ENCODE results near the gene HOXA5. TPM values are rescaled to one million over a fixed set of nuclear protein-coding genes. Genes with fewer than 3 reads are reported as not detected.
A peak's percentile ranks its signal among the peaks of the same experiment; 100 is the strongest.

HOXA5 gene
- total RNA-seq, 5 donors from 2014 or later (not counting 1 experiment from before 2014, with no cell fraction given), result 0.18 to 0.32 TPM; not detected in 3

DNA sequence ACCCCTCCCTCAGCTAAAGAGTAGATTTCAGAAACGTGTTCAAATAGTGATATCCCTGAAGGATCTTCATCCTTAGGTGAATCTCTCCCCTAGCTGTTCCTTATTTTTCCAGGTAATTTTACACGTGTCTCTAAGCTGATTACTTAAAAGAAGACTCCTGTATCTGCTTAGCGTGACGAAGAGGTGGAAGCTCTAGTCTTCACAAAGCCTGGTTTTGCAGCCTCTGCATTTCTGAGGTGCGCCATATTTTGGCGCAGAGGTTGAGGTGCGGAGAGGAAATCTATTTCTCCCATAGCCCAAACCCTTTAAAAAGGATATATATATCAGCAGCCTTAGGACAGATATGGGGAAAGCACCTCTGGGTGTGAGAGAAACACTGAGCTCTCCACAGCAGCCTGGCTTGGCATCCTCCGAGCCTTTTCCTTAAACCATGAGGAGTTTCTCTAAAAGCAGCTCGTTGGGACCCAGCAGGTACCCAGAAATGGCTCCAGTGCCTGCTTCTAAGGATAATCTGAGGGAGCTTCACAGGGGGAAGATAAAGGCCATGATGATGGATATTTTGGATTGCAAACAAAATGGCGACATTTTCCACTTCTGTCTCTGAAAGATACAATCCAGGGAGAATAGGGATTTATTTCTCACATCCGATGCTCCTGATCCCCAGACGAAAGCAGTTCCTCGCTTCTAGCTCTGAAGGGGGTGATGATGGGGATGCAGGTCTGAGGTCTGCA, 38.0 kb downstream of the HOXA5 start:
- 67% methylated on average over 5 of the region's 13 CpGs for WGBS (ENCODE audit: insufficient coverage)
- Mint-ChIP-seq H3K36me3 (peaks cover 7% of the 10 kb centered on the region), H3K4me3 (no peak overlapping the region), H3K9me3 (no peaks in the 10 kb centered on the region), H3K4me1 (peaks cover 17 to 20% (median 18%) of the 10 kb centered on the region in 3 donors), H3K27me3 (peaks cover 39 to 58% of the 10 kb centered on the region in 2 donors), H3K27ac (no peak overlapping the region)
- ATAC-seq (replicated peaks in 1 of 4) (no peak), DNase-seq (no peak)
- Histone ChIP-seq H3K27ac (ENCODE audit: low read length) (no peak overlapping the region), H3K4me1 (ENCODE audit: control insufficient read depth in 1 of 2, extremely low read depth in 1 of 2, insufficient read depth in 2 of 2, low read length in 2 of 2) (peaks cover 0 to 11% of the 10 kb centered on the region in 2 experiments), H3K9me3 (no peaks in the 10 kb centered on the region), H3K27me3 (replicated peaks in 1 of 2; ENCODE audit: control insufficient read depth in 2 of 2, extremely low read depth in 1 of 2, insufficient read depth in 2 of 2, low read length in 1 of 2) (peaks cover 5 to 51% of the 10 kb centered on the region in 2 experiments), H3K4me3 (ENCODE audit: control insufficient read depth in 1 of 2, extremely low read depth in 1 of 2, low read length in 1 of 2) (no peak overlapping the region), H3K36me3 (ENCODE audit: control insufficient read depth in 2 of 2, extremely low read depth in 1 of 2, insufficient read depth in 1 of 2, low read length in 1 of 2) (no peaks in the 10 kb centered on the region)
- ChIA-PET POLR2A (no interaction called here), CTCF (no interaction called here)

DNA sequence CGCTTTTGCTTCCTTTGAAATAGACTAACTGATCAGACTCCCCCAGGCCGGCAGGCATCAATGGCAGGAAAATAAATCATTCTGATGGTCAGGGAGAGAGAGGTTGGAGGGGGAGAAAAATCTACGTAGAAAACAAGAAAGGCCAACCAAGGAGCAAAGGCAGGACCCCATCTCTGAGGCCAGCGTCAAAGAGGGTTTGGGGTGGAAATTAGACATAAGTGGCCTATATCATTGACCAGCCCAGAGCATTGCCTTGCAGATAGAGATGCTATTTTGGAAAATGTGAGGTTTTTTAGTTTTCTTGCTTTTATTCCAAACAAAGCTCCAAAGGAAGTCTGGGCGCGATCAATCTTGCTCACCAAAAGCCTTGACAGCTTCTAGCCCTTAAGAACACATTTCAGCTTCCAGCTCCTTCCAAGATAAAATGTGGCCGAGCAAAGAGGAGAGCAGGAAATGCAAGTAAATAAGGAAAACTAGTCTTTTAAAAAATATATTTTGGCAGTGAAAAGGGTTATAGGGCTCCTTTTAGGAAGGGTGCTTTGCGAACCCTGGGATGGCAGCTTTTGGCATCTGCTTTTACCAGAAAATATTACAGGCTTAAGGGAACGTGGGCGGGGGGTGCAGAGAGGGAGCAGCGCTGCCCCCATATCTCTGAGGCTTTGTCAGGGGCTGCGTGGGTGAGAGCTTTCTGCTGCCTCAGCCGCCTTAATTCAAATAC, 39.0 kb downstream of the HOXA5 start:
- H3K9me3 Mint-ChIP-seq, result no peaks in the 10 kb centered on the region
- peaks cover 5 to 51% of the 10 kb centered on the region in 2 experiments for H3K27me3 ChIP-seq (replicated peaks in 1 of 2; ENCODE audit: control insufficient read depth in 2 of 2, extremely low read depth in 1 of 2, insufficient read depth in 2 of 2, low read length in 1 of 2)
- no peaks in the 10 kb centered on the region for H3K36me3 ChIP-seq (ENCODE audit: control insufficient read depth in 2 of 2, extremely low read depth in 1 of 2, insufficient read depth in 1 of 2, low read length in 1 of 2)
- ATAC-seq (replicated peaks in 1 of 4) (no peak), DNase-seq (no peak)
- peaks cover 17 to 20% (median 18%) of the 10 kb centered on the region in 3 donors for H3K4me1 Mint-ChIP-seq
- peaks cover 15% of the 10 kb centered on the region for H3K36me3 Mint-ChIP-seq
- ChIA-PET POLR2A (no interaction called here), CTCF (no interaction called here)
- no peak overlapping the region for H3K27ac ChIP-seq (ENCODE audit: low read length)
- peaks cover 43 to 67% of the 10 kb centered on the region in 2 donors for H3K27me3 Mint-ChIP-seq
- H3K4me3 Mint-ChIP-seq, result no peak overlapping the region
- H3K4me3 ChIP-seq (ENCODE audit: control insufficient read depth in 1 of 2, extremely low read depth in 1 of 2, low read length in 1 of 2), result no peak overlapping the region
- peak overlapping the region in 1 of 2 donors; percentile 55 for H3K27ac Mint-ChIP-seq
- WGBS (ENCODE audit: insufficient coverage), result 83% methylated on average over 2 of the region's 13 CpGs
- peaks cover 0 to 11% of the 10 kb centered on the region in 2 experiments for H3K4me1 ChIP-seq (ENCODE audit: control insufficient read depth in 1 of 2, extremely low read depth in 1 of 2, insufficient read depth in 2 of 2, low read length in 2 of 2)
- no peaks in the 10 kb centered on the region for H3K9me3 ChIP-seq

DNA sequence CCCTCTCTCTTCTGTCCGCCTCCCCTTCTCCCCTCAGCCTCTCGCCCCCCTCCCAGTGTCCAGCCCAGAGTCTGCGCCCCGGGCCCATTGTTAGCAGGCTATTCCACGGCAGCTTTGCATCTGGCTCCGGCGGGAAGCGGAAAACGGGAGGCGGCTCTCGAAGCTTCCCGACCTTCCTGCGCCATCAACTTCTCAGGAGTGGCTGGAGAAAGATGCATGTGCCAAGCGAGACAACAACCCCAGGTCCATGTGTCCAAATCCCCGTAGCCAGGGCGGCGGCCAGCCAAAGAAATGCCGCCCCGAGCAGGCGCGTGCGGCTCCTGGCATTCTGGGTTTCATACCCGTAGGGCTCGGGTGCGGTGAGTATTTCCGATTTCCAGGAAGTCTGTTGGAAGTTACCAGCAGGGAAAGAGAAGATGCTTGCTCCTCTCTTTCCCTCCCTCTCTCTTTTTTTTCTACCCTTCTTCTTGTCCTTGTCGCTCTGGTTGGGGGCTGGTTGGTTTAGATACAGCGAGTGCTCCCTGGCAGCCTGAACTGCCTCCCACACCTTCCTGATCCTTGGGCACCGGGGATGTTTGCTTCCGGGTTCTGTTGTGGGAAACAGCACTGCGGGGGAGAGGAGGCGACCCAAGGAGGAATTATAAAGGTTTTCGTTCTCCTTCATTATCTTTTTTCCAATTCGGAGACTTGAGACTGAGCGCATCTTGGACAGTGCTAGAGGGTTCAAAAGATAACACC, 39.8 kb downstream of the HOXA5 start:
- Mint-ChIP-seq H3K36me3 (peaks cover 22% of the 10 kb centered on the region), H3K27ac (peak overlapping the region in 1 of 2 donors; percentile 55), H3K4me3 (peak overlapping the region in 1 of 3 donors; percentile 6), H3K4me1 (peaks cover 22 to 25% (median 23%) of the 10 kb centered on the region in 3 donors), H3K9me3 (no peaks in the 10 kb centered on the region), H3K27me3 (peaks cover 51 to 75% of the 10 kb centered on the region in 2 donors)
- ChIA-PET POLR2A (no interaction called here), CTCF (no interaction called here)
- Histone ChIP-seq H3K9me3 (no peaks in the 10 kb centered on the region), H3K36me3 (ENCODE audit: control insufficient read depth in 2 of 2, extremely low read depth in 1 of 2, insufficient read depth in 1 of 2, low read length in 1 of 2) (no peaks in the 10 kb centered on the region), H3K27me3 (replicated peaks in 1 of 2; ENCODE audit: control insufficient read depth in 2 of 2, extremely low read depth in 1 of 2, insufficient read depth in 2 of 2, low read length in 1 of 2) (peaks cover 5 to 56% of the 10 kb centered on the region in 2 experiments), H3K27ac (ENCODE audit: low read length) (no peak overlapping the region), H3K4me3 (ENCODE audit: control insufficient read depth in 1 of 2, extremely low read depth in 1 of 2, low read length in 1 of 2) (no peak overlapping the region), H3K4me1 (ENCODE audit: control insufficient read depth in 1 of 2, extremely low read depth in 1 of 2, insufficient read depth in 2 of 2, low read length in 2 of 2) (peaks cover 0 to 16% of the 10 kb centered on the region in 2 experiments)
- ATAC-seq (replicated peaks in 1 of 4) (no peak), DNase-seq (no peak)
- 55% methylated on average over 23 of the region's 35 CpGs for WGBS (ENCODE audit: insufficient coverage)

GRCh38 chr7:27102581-27103442, 40.7 kb downstream of the HOXA5 start, which contains the start of gene HOXA2:
Gene HOXA2 (minus strand): TSS chr7:27102683. CDS start chr7:27102500, 183 bp downstream.
- H3K4me3 Mint-ChIP-seq, result peak within 1 kb of the TSS in 1 of 3 donors; percentile 67
- H3K36me3 Mint-ChIP-seq, result peaks cover 22% of the 10 kb centered on the region
- ATAC-seq (replicated peaks in 1 of 4) (peak in 1 of 4 experiments; percentile 20), DNase-seq (no peak)
- POLR2A ChIA-PET, result no interaction called here
- H3K27me3 Mint-ChIP-seq, result peaks cover 53 to 82% of the 10 kb centered on the region in 2 donors
- Histone ChIP-seq H3K4me1 (ENCODE audit: control insufficient read depth in 1 of 2, extremely low read depth in 1 of 2, insufficient read depth in 2 of 2, low read length in 2 of 2) (peaks cover 0 to 24% of the 10 kb centered on the region in 2 experiments), H3K27me3 (replicated peaks in 1 of 2; ENCODE audit: control insufficient read depth in 2 of 2, extremely low read depth in 1 of 2, insufficient read depth in 2 of 2, low read length in 1 of 2) (peaks cover 5 to 64% of the 10 kb centered on the region in 2 experiments), H3K36me3 (ENCODE audit: control insufficient read depth in 2 of 2, extremely low read depth in 1 of 2, insufficient read depth in 1 of 2, low read length in 1 of 2) (no peaks in the 10 kb centered on the region), H3K4me3 (ENCODE audit: control insufficient read depth in 1 of 2, extremely low read depth in 1 of 2, low read length in 1 of 2) (no peak within 1 kb of the TSS), H3K27ac (ENCODE audit: low read length) (no peak within 1 kb of the TSS), H3K9me3 (no peaks in the 10 kb centered on the region)
- H3K9me3 Mint-ChIP-seq, result no peaks in the 10 kb centered on the region
- 22% methylated on average over 8 of the region's 29 CpGs for WGBS (ENCODE audit: insufficient coverage)
- peaks cover 27 to 31% (median 30%) of the 10 kb centered on the region in 3 donors for H3K4me1 Mint-ChIP-seq
- CTCF ChIA-PET, result no interaction called here
- peak within 1 kb of the TSS in 1 of 2 donors; percentile 19 for H3K27ac Mint-ChIP-seq

DNA sequence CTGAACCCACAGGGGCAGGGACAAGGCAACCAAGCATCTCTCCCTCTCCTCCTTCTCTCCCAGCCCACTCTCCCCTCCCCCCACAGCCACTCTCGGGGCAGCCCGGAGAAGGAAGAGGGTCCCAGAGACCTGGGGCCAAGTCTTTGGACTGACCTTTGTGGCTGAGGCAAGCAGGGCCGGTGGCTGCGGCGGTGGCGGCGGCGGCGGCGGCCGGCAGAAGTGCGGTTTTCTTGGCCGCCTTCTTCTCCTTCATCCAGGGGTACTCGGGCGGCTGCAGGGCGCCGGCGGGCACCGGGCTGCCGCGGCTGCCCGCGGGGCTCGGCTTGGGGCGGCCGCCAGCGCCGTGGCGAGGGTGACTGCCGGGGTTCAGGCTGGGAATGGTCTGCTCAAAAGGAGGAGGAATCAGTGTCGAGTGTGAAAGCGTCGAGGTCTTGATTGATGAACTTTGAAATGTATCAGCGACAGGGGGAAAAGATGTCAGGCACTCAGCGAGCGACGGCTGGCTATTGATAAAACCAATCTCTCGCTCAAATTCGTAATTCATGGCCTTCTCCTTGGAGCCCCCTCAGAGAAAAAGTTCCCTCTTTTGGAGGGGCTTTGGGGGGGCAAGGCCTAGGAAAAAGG, 41.4 kb downstream of the HOXA5 start:
- Mint-ChIP-seq H3K4me3 (peak overlapping the region in 1 of 3 donors; percentile 67), H3K27me3 (peaks cover 57 to 87% of the 10 kb centered on the region in 2 donors), H3K27ac (peak overlapping the region in 1 of 2 donors; percentile 19), H3K36me3 (peaks cover 24% of the 10 kb centered on the region), H3K9me3 (no peaks in the 10 kb centered on the region), H3K4me1 (peaks cover 35 to 39% (median 37%) of the 10 kb centered on the region in 3 donors)
- no peak overlapping the region for H3K27ac ChIP-seq (ENCODE audit: low read length)
- POLR2A ChIA-PET, result no interaction called here
- no peaks in the 10 kb centered on the region for H3K9me3 ChIP-seq
- CTCF ChIA-PET, result no interaction called here
- DNase-seq (no peak), ATAC-seq (replicated peaks in 1 of 4) (peak in 1 of 4 experiments; percentile 20)
- peaks cover 4 to 30% of the 10 kb centered on the region in 2 experiments for H3K4me1 ChIP-seq (ENCODE audit: control insufficient read depth in 1 of 2, extremely low read depth in 1 of 2, insufficient read depth in 2 of 2, low read length in 2 of 2)
- H3K4me3 ChIP-seq (ENCODE audit: control insufficient read depth in 1 of 2, extremely low read depth in 1 of 2, low read length in 1 of 2), result no peak overlapping the region
- H3K27me3 ChIP-seq (replicated peaks in 1 of 2; ENCODE audit: control insufficient read depth in 2 of 2, extremely low read depth in 1 of 2, insufficient read depth in 2 of 2, low read length in 1 of 2), result peaks cover 11 to 68% of the 10 kb centered on the region in 2 experiments
- WGBS (ENCODE audit: insufficient coverage), result 15% methylated on average over 33 of the region's 39 CpGs
- H3K36me3 ChIP-seq (ENCODE audit: control insufficient read depth in 2 of 2, extremely low read depth in 1 of 2, insufficient read depth in 1 of 2, low read length in 1 of 2), result no peaks in the 10 kb centered on the region
